GM23338 (cell line): ENCODE measurements around the gene BCL2A1. TPM values are rescaled to one million over a fixed set of nuclear protein-coding genes. Genes with fewer than 3 reads are reported as not detected.

ENCODE experiments used
- ATAC-seq: fragments of 200-7000 bp; cut with Tn5 transposase; 3 replicates; pipeline ENCODE4 v1.9.1; 2020
- DNase-seq: peaks from one replicate; pipeline ENCODE4 v3.0.0-alpha.2; 2015; ENCODE audit warnings: low spot score
- H2AFZ ChIP-seq: fragments of 200-600 bp; sonication (generic); 2 replicates; pipeline ENCODE4 v1.8.0; 2016; ENCODE audit warnings: antibody characterized with exemption, mild to moderate bottlenecking, moderate library complexity
- H3F3A ChIP-seq: fragments of 200-600 bp; sonication (generic); replicated peaks from 2 replicates; pipeline ENCODE4 v1.8.0; 2017; ENCODE audit warnings: antibody characterized with exemption, mixed run types, low read depth
- H3K27ac ChIP-seq: fragments of 200-600 bp; sonication (generic); 2 replicates; pipeline ENCODE4 v1.6.1; 2016; ENCODE audit warnings: low read depth
- H3K27me3 ChIP-seq: fragments of 200-600 bp; sonication (generic); 2 replicates; pipeline ENCODE4 v1.8.0; 2016; ENCODE audit warnings: mild to moderate bottlenecking, mixed run types, moderate library complexity; ENCODE audit not compliant: insufficient read depth
- H3K36me3 ChIP-seq: fragments of 200-600 bp; sonication (generic); 2 replicates; pipeline ENCODE4 v1.8.0; 2016; ENCODE audit warnings: mild to moderate bottlenecking; ENCODE audit not compliant: insufficient read depth
- H3K4me1 ChIP-seq: fragments of 200-600 bp; sonication (generic); 2 replicates; pipeline ENCODE4 v1.8.0; 2016; ENCODE audit warnings: mild to moderate bottlenecking, moderate library complexity; ENCODE audit not compliant: insufficient read depth
- H3K4me2 ChIP-seq: fragments of 200-600 bp; sonication (generic); 2 replicates; pipeline ENCODE4 v1.7.1; 2017; ENCODE audit warnings: mixed run types
- H3K4me3 ChIP-seq: fragments of 200-600 bp; sonication (generic); 2 replicates; pipeline ENCODE4 v1.6.1; 2016; ENCODE audit warnings: mixed run types
- H3K79me2 ChIP-seq: fragments of 200-600 bp; sonication (generic); replicated peaks from 2 replicates; pipeline ENCODE4 v1.8.0; 2017; ENCODE audit warnings: mild to moderate bottlenecking; ENCODE audit not compliant: insufficient read depth
- H3K9me2 ChIP-seq: fragments of 200-600 bp; sonication (generic); 2 replicates; pipeline ENCODE4 v1.8.0; 2017; ENCODE audit not compliant: insufficient read depth
- H4K20me1 ChIP-seq: fragments of 200-600 bp; sonication (generic); replicated peaks from 2 replicates; pipeline ENCODE4 v1.8.0; 2017; ENCODE audit warnings: mild to moderate bottlenecking; ENCODE audit not compliant: insufficient read depth
- H3K27ac Mint-ChIP-seq: 2 replicates; pipeline ENCODE4 v1.8.0; 2020; ENCODE audit warnings: inconsistent platforms, mild to moderate bottlenecking, moderate library complexity, mixed read lengths
- H3K27me3 Mint-ChIP-seq: 3 replicates; pipeline ENCODE4 v1.8.0; 2022; ENCODE audit warnings: low read depth, mild to moderate bottlenecking, moderate library complexity, mixed read lengths, inconsistent platforms; ENCODE audit not compliant: insufficient read depth, poor library complexity
- H3K36me3 Mint-ChIP-seq: 3 replicates; pipeline ENCODE4 v1.8.0; 2021; ENCODE audit warnings: low read depth, mild to moderate bottlenecking, inconsistent platforms, moderate library complexity, mixed read lengths
- H3K4me1 Mint-ChIP-seq: 3 replicates; pipeline ENCODE4 v1.8.0; 2020; ENCODE audit warnings: mild to moderate bottlenecking, inconsistent platforms, mixed read lengths
- H3K4me3 Mint-ChIP-seq: 3 replicates; pipeline ENCODE4 v1.8.0; 2021; ENCODE audit warnings: moderate library complexity, mild to moderate bottlenecking, inconsistent platforms, mixed read lengths
- H3K9me3 Mint-ChIP-seq: 3 replicates; pipeline ENCODE4 v1.8.0; 2020; ENCODE audit warnings: moderate library complexity, mild to moderate bottlenecking, inconsistent platforms, mixed read lengths
- CREB1 ChIP-seq: fragments of 250-450 bp; sonication (Bioruptor Pico); IDR thresholded peaks from 2 replicates; pipeline ENCODE4 v1.5.0; 2020; ENCODE audit warnings: low read depth, mild to moderate bottlenecking, moderate library complexity
- EZH2 ChIP-seq: fragments of 200-600 bp; sonication (generic); IDR thresholded peaks from one replicate; pipeline ENCODE4 v1.8.0; 2017; ENCODE audit warnings: antibody characterized with exemption, mild to moderate bottlenecking, low read depth; ENCODE audit not compliant: unreplicated experiment
- EZH2phosphoT487 ChIP-seq: fragments of 200-600 bp; sonication (generic); IDR thresholded peaks from one replicate; pipeline ENCODE4 v1.8.1; 2018; ENCODE audit warnings: antibody characterized with exemption; ENCODE audit not compliant: unreplicated experiment
- JUNB ChIP-seq: IDR thresholded peaks from one replicate; pipeline ENCODE4 v1.6.1; 2016; ENCODE audit warnings: antibody characterized with exemption; ENCODE audit not compliant: unreplicated experiment
- NANOG ChIP-seq: IDR thresholded peaks from 2 replicates; pipeline ENCODE4 v1.6.1; 2016; ENCODE audit warnings: antibody characterized with exemption, borderline replicate concordance
- POLR2AphosphoS5 ChIP-seq: IDR thresholded peaks from 2 replicates; pipeline ENCODE4 v1.6.1; 2016; ENCODE audit warnings: antibody characterized with exemption, low read depth
- REST ChIP-seq: IDR thresholded peaks from one replicate; pipeline ENCODE4 v1.6.1; 2018; ENCODE audit warnings: antibody characterized with exemption; ENCODE audit not compliant: unreplicated experiment
- STAT1 ChIP-seq: IDR thresholded peaks from one replicate; pipeline ENCODE4 v1.6.1; 2016; ENCODE audit warnings: antibody characterized with exemption; ENCODE audit not compliant: unreplicated experiment
- ZNF114 ChIP-seq: fragments of 250-450 bp; sonication (Bioruptor Pico); IDR thresholded peaks from 2 replicates; pipeline ENCODE4 v1.5.0; 2020; ENCODE audit warnings: mild to moderate bottlenecking, moderate library complexity
- ZNF331 ChIP-seq: fragments of 250-450 bp; sonication (Bioruptor Pico); IDR thresholded peaks from 2 replicates; pipeline ENCODE4 v1.5.0; 2020; ENCODE audit warnings: low read depth, mild to moderate bottlenecking, moderate library complexity
- polyA plus RNA-seq: library from polyadenylated mRNA; unstranded; fragments of >200 nt; fragmentation: Nextera tagmentation; extraction: Ambion mirVana; gene quantifications from 2 replicates; pipeline ENCODE4 v1.2.1, GENCODE V29; 2016
- total RNA-seq: library from RNA; depleted of rRNA; stranded (reverse); fragments of >200 nt; shearing (Covaris generic); gene quantifications from 2 replicates; pipeline ENCODE4 v1.2.3, GENCODE V29; 2014
- TF ChIP-seq, protein P1 (sequence below): IDR thresholded peaks from 2 replicates; pipeline ENCODE4 v1.6.1; 2016; ENCODE audit warnings: antibody characterized with exemption
- TF ChIP-seq, protein P2 (sequence below), 2 experiments: fragments of 200-600 bp in 1 of 2; sonication (generic) in 1 of 2; conservative IDR thresholded peaks; 2 replicates each; pipeline versions ENCODE4 v1.5.1 to v1.6.1; 2016 to 2017; ENCODE audit warnings: antibody characterized with exemption in 2 of 2, low read depth in 2 of 2, mild to moderate bottlenecking in 2 of 2, moderate library complexity in 1 of 2

BCL2A1 gene
- total and polyA plus RNA-seq, 2 experiments from 2014 or later: not detected

- TF ChIP-seq EZH2phosphoT487 (no peak), CREB1 (no peak), JUNB (no peak), STAT1 (no peak), EZH2 (no peak), ZNF331 (CRISPR knock-in tag) (no peak), NANOG (no peak), ZNF114 (no peak), POLR2AphosphoS5 (no peak)
- TF ChIP-seq, protein P1, sequence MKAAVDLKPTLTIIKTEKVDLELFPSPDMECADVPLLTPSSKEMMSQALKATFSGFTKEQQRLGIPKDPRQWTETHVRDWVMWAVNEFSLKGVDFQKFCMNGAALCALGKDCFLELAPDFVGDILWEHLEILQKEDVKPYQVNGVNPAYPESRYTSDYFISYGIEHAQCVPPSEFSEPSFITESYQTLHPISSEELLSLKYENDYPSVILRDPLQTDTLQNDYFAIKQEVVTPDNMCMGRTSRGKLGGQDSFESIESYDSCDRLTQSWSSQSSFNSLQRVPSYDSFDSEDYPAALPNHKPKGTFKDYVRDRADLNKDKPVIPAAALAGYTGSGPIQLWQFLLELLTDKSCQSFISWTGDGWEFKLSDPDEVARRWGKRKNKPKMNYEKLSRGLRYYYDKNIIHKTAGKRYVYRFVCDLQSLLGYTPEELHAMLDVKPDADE: no peak
Measured at GRCh38 chr15:79990997-79991334, 20.0 kb upstream of the BCL2A1 start (continued).

DNA sequence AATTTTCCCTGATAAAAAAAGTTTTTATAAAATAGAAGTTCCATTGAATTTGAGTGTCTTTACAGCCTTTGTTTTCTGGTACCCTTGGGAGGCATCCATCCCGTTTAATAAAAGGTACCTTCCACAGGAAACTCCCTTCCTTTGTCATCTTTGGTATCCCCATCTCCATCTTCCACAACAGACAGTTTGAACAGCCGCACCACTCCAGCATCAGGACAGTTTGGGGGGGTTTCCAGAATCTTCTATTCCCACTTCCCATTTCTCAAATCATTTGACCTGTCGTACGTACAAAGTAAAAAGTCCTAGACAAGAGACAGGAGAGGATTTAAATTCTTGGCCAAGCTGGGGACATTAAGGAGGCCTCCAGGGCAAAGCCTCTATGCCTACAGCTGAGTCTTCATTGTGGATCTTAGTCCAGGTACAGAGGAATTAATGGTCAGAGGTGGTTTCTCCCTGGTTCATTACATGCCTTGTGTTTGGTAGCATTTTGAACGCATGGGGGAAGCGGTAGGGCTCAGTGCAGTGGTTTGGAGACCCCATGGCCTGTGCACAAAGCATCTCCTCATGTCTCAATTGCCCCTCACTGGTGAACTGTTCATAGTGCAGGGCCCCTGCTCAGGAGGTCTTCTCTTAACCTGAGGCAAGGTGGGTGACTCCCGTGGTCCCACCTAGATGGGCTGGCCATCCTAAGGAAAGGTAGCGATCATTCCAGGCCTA lies 19.4 kb upstream of the BCL2A1 start:
- H3K4me1 Mint-ChIP-seq: no peaks in the 10 kb centered on the region
- no peaks in the 10 kb centered on the region; the same call in 2 of the 3 replicates for H3K9me3 Mint-ChIP-seq
- H3K4me3 Mint-ChIP-seq: no peak overlapping the region
- ATAC-seq: no peak
- H3K27ac Mint-ChIP-seq: no peak overlapping the region
- Histone ChIP-seq H3K27ac (no peak overlapping the region), H3K4me2 (no peak overlapping the region), H4K20me1 (no peaks in the 10 kb centered on the region), H3K36me3 (no peaks in the 10 kb centered on the region), H3K4me1 (no peaks in the 10 kb centered on the region), H3K4me3 (no peak overlapping the region), H3K79me2 (no peaks in the 10 kb centered on the region), H3F3A (no peaks in the 10 kb centered on the region), H3K27me3 (no peaks in the 10 kb centered on the region), H2AFZ (no peak overlapping the region), H3K9me2 (no peaks in the 10 kb centered on the region)
- no peaks in the 10 kb centered on the region for H3K36me3 Mint-ChIP-seq
- no peak for DNase-seq
- peaks cover 3% of the 10 kb centered on the region for H3K27me3 Mint-ChIP-seq
- no peak for TF ChIP-seq STAT1
- TF ChIP-seq, protein P2, sequence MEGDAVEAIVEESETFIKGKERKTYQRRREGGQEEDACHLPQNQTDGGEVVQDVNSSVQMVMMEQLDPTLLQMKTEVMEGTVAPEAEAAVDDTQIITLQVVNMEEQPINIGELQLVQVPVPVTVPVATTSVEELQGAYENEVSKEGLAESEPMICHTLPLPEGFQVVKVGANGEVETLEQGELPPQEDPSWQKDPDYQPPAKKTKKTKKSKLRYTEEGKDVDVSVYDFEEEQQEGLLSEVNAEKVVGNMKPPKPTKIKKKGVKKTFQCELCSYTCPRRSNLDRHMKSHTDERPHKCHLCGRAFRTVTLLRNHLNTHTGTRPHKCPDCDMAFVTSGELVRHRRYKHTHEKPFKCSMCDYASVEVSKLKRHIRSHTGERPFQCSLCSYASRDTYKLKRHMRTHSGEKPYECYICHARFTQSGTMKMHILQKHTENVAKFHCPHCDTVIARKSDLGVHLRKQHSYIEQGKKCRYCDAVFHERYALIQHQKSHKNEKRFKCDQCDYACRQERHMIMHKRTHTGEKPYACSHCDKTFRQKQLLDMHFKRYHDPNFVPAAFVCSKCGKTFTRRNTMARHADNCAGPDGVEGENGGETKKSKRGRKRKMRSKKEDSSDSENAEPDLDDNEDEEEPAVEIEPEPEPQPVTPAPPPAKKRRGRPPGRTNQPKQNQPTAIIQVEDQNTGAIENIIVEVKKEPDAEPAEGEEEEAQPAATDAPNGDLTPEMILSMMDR (conservative IDR thresholded peaks at IDR 0.05; ENCODE audit: low read depth in 2 of 2): no peak
- no peak for TF ChIP-seq EZH2phosphoT487
- no peak for TF ChIP-seq REST
- TF ChIP-seq POLR2AphosphoS5: no peak
- no peak for TF ChIP-seq NANOG
- TF ChIP-seq ZNF331 (CRISPR knock-in tag): no peak
- no peak for TF ChIP-seq CREB1
- TF ChIP-seq, protein P1: no peak
- TF ChIP-seq ZNF114: no peak
- no peak for TF ChIP-seq EZH2
- no peak for TF ChIP-seq JUNB
